NT2/D1 (cell line): Measurements from ENCODE around the gene SRSF3.

Source experiments
- YY1 ChIP-seq: IDR thresholded peaks from 2 replicates; pipeline ENCODE4 v1.6.1; 2011; ENCODE audit not compliant: insufficient read length, insufficient read depth
- ZNF274 ChIP-seq: IDR thresholded peaks from 2 replicates; pipeline ENCODE4 v1.6.1; 2011; ENCODE audit warnings: mild to moderate bottlenecking, low read depth, low read length

- TF ChIP-seq YY1 (no peak), ZNF274 (no peak)
Observed at GRCh38 chr6:36555750-36556252, 38.4 kb upstream of the SRSF3 start.
